ENCODE measurements around the gene HJURP.

HJURP gene

GRCh38 chr2:233830111-233830802, 24.1 kb downstream of the HJURP start:
- no peak for DNase-seq

GRCh38 chr2:233829193-233830110, 24.9 kb downstream of the HJURP start:
- DNase-seq, result no peak

DNA sequence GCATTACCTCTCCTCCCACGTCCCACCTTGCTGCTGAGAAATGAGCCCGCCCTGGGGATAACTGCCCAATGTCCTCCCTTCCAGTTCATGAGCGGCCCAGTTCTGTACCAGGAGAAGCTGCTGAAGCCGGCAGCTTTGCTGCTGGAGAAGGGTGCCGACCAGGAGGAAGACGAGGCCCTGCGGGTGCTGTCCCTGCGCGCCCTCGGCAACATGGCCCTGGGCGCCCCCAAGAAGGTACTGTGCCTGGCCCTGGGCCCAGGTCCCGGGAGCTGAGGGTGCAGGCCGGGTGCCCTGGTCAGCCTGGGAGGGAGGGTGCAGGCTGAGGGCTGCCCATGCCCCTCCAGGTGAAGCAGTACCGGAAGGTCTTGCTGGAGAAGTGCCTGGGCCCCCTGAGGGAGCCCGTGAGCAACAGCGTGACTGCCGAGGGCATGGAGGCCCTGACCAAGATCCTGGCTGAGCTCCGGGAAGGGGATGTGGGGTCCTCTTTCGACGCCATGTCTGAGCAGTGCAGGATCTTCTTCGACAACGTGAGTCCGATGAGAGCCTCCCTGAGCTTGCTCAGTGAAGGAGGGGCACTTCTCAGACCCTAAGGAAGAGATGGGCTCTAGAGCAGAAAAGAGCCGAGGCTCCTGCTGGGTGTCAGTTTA, 25.7 kb downstream of the HJURP start:
- no peak for DNase-seq

GRCh38 chr2:233824373-233824772, 30.0 kb downstream of the HJURP start:
- no peak for DNase-seq

GRCh38 chr2:233823731-233824121, 30.6 kb downstream of the HJURP start:
- no peak for DNase-seq

DNA sequence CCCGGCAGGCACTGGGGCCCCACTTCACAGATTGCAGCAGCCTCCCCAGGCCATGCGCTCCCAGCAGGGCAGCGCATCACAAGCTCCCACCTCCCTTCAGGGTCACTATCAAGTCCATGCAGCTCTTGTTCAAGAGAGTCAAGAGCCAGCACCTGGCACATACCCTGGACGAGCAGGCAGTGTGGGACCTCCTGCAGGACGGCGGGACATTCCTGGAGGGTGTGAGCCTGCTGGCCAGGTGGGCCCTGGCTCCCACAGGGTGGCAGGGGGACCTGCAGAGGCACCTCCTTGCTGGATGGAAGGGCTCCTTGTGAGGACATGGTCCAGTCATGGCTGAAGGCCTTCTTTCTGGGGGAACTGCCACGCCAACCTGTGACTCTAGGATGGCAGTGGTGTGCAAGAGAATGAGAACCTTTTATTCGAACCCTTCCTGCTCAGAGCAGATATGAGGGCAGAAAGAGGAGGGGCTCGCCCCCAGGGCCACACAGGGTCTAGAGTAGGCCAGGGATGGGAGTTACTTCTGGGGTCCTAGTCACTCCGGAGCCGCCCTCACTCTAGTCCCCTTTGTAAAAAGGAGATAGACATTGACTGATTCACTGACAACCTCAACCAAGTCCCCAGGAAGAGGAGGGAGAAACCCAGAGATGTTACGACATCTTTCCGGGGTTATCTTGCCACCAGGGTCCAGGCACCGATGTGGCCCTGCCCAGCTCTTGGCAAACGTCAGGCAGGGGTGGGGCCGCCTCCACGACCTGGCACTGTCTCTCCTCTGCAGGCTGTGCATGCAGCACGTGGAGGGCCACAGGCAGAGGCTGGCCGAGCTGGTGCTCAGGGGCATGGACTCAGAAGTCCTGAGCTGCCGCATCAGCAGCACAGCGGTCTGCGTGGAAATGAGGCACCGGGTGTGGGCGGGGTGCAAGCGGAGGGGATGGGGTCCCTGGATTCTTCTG, 31.3 kb downstream of the HJURP start:
- DNase-seq, result no peak

- no peak for DNase-seq
Measured at GRCh38 chr2:233822101-233822771, 32.1 kb downstream of the HJURP start.

- DNase-seq, result no peak
Measured at GRCh38 chr2:233821709-233822100, 32.6 kb downstream of the HJURP start.

DNA sequence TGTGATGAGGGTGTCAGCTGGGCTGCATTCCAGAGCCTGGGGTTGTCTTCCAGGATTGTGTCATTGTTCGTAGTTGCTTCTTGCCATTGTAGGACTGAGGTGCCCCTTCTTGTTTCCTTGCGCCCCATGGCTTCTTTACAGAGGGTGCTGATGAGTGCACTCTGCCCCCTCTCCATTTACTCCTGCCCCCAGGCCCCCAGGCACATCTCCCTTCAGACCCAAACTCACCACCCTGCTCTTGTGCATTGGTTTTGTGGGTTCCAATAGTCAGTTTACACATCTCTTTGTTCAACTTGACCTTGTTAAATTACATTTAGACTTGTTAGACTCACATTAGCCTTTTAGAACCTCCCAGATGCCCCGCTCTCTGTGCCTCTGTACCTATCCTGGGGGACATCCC, 33.1 kb downstream of the HJURP start:
- DNase-seq, result no peak

DNA sequence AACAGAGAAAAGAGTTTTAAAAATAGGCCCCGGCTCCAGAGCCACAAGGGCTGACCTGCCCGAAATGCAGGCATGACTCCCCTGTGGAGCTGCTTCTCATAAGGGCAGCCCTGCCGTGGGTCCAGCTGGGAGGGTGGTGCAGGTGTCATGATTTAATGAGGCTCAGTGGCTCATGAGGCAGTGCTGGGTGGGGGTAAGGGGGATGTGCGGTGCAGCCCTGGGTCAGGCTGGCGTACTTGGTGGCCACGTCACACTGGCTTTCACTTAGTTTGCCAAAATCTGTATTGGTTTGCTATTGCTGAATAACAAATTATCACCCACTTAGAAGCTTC, 33.6 kb downstream of the HJURP start:
- no peak for DNase-seq

DNA sequence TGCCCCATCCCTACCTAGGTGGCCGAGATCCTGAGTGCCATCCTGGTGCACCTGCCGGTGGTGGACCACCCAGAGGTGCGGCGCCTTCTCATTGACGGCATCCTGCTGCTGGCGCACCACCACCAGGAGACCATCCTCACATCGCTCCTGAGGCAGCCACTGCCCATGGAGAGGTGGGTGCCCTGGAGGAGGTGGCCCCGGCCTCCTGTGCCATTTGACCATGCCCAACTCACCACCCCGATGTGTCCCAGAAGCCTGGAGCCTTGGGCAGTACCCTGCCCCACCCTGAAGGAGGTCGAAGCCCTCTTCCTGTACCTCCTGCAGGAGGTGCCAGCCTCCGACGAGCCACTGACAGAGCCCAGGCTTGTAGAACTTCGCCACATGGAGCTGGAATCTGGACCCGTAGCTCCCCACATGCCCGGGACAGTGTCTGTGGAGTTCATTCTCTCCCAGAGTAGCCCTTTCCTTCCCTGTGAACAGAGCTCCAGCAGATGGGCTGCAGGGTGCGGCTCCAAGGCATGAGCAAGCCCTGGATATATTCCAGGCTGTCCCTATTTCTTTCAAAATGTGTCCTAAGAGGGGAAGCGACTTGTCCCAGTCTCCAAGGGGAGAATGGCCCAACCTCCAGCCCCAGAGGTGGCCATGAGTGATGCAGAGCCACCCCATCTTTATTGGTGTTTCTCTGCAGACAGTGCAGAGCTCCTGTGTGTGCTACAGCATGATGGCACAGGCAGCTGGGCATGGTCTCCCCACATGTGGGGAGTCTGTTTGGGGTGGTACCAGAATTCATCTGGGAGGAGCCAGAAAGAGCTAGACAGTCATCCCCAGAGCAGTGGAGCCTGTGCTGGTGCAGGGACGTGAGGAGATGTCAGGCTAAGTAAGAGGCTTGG, 34.2 kb downstream of the HJURP start:
- no peak for DNase-seq

GRCh38 chr2:233818639-233819621, 35.4 kb downstream of the HJURP start:
- no peak for DNase-seq

DNA sequence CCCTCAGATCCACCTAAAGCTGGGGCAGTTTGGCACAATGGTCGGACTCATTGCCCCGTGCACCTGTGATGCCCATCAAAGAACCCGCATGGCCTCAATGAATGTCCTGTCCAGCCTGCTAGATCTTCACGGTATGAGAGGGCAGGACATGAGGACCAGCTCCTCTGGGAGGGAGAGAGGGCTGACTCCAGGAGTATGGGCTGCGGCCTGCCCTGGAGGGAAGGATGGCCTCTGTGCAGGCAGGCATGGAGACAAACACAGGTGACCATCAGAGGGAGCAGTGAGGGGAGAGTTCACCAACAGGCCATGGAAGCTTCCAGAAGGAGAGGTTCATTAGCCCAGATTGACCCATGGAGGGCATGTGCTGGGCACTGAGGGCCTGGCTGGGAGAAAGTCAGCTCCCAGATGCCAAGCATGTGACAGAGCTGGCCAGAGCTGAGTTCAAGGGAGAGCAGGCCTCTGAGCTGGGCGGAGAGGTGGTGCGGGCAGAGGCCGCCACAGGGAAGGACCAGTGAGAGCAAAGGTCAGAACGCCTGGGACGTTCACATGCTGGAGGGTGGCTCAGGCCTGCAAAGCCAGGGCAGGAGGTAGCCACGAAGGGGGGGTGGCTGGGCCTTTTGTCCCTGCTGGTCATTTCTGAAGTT, 36.2 kb downstream of the HJURP start:
- DNase-seq, result no peak

DNA sequence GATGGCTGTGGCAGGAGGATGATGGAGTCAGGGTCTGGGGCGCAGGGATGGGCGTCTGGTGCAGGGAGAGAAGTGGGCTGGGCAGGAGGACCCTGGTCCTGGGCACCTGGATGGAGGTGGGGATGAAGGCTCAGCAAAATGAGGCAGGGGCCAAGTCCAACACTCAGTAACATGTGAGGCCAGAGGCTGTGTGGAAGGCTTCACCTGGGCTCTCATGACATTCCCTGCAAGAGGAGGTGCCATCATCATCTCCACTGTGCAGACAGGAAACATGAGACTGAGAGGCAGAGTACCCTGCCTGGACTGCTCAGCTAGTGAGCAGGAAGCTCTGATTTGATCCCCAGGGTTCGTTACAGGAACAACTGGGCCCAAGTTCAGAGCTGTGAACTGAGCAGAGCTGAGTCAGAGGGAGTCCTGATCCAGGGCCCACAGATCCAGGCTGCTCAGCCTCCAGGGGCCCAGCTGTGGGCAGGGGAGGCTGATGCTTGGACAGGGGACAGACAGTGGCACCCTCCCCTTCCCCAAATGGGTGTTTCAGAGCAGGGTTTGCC, 36.9 kb downstream of the HJURP start:
- no peak for DNase-seq

DNA sequence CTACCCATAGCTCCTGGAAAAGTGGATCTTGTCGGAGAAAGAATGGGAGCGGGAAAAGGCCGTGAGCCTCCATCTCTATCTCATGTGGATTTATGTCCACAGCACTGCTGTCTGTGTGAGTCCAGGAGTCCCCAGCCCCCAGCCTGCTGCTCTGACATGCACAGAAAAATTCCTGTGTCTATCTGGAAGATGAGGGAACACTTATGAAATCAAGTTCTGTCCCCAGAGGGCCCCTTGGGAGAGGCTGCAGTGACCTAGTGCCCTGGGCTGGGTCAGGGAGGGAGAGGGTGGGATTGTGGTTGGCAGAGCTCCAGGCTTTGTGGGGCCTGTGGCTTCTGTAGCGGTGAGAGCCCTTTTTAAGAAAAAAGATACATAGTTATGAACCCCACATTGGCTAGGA, 37.6 kb downstream of the HJURP start:
- DNase-seq, result no peak

GRCh38 chr2:233816334-233816733, 38.0 kb downstream of the HJURP start:
- DNase-seq, result no peak

DNA sequence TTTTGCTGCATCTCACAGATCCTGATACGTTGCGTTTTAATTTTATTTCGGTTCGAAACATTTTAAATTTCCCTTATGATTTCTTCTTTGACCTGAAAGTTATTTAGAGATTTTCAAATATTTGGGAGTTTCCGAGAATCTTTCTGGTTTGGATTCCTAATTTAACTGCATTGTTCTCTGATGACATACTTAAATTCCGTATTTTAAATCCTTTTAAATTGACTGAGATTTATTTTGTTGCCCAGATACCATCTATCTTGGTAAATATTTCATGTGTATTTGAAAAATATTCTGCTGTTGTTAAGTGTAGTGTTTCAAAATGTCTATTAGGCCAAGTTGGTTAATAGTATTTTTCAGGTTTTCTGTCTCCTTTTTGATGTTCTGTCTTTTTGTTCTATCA, 38.5 kb downstream of the HJURP start:
- no peak for DNase-seq

DNA sequence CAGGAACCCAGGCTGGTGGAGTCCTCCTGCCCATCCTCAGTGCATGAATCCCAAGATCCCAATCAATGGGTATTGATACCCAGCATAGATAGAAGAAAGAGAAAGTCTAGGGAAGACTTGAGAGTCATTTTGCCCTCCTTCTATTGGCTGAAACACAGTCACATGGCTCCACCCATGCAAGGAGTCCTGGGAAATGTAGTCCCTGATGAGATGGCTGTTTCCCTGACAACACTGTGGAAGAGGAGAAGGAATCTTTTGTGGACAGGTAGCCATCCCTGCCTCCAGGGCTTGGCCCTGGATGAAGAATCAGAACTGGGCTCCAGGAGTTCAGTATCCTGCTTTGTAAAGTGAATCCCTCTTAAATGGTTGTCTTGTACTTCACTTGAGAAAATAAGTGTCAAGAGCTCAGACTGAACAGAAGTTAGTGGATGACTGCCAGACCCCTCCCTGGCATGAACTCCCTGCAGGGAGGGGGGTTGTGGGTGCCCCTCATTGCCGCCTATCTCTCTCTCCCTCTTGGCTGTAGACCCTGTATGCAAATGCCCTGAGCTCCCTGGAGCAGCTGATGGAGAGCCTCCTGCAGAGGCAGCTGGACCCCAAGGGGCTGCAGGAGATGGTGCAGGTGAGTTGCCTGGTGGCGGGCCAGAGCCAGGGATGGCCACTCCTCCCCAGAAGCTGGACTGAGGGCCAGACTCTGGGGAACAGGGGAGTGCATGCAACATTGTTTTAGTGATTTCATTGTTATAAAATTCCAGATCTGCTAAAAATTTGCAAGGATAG, 40.1 kb downstream of the HJURP start:
- DNase-seq, result no peak

Measured in GOT3 (cell line).